ENCODE measurements around the gene PDE4A.

DNA sequence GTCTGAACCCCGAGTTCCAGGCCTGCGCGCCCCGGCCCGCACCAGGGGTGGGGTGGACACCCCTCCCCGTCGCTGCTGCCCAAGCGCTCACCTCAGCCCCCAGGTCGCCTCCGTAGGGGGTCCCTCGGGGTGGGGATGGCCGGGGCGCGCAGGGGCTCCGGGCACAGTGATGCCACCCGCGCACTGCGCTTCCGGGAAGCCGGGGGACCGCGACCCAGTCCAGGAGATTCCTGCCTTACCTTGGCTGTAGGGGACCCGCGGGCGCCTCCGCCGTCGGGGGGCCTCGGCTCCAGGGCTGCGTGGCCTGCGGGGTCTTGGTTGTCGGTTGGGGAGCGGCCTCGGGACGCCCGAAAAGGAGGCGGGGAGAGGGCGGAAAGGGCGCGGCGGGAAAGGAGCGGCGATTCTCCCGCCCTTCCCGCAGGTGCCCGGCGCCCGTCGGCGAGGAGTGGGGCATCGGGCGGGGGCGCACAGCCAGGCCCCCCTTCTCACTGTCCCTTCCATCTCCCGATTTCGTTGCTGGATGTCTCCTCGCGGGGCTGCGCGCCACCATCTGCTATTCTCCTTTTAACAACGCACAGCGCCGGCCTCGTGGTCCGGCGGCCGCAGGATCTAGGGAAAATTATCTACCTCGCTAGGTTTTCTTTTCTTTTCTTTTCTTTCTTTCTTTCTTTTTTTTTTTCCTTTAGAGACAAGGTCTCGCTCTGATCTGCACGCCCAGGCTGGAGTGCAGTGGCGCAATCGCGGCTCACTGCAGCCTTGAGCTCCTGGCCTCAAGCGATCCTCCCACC, 82.9 kb downstream of the PDE4A start, which contains the start of gene KEAP1:
- TF ChIP-seq CTCF (IDR thresholded peaks at IDR 0.05; ENCODE audit: poor library complexity): no peak
- no peak for TF ChIP-seq EZH2 (IDR thresholded peaks at IDR 0.05; ENCODE audit: borderline replicate concordance)
- no peak for TF ChIP-seq EZH2phosphoT487 (IDR thresholded peaks at IDR 0.05; ENCODE audit: low read depth, severe bottlenecking, unreplicated experiment)
